Stomach smooth muscle (tissue), 2 donors: ENCODE measurements around the gene SOX12.

Experiments
- H3K27ac ChIP-seq: one replicate; pipeline ENCODE4 v1.7.0; 2013; ENCODE audit warnings: mild to moderate bottlenecking, low read length, inconsistent platforms
- H3K27me3 ChIP-seq, 2 donors: one replicate each; pipeline ENCODE4 v1.7.0; 2013; ENCODE audit warnings: low read length in 2 of 2; ENCODE audit not compliant: insufficient read depth in 2 of 2, control insufficient read depth in 1 of 2
- H3K36me3 ChIP-seq, 2 donors: one replicate each; pipeline ENCODE4 v1.7.0; 2013; ENCODE audit warnings: low read length in 2 of 2; ENCODE audit not compliant: control insufficient read depth in 2 of 2, insufficient read depth in 2 of 2
- H3K4me1 ChIP-seq: one replicate; pipeline ENCODE4 v1.7.0; 2013; ENCODE audit warnings: low read length; ENCODE audit not compliant: control insufficient read depth, insufficient read depth
- H3K4me3 ChIP-seq, 2 donors: one replicate each; pipeline ENCODE4 v1.7.0; 2013; ENCODE audit warnings: low read length in 2 of 2
- H3K9ac ChIP-seq, 2 donors: one replicate each; pipeline ENCODE4 v1.7.0; 2013; ENCODE audit warnings: low read length in 2 of 2, mild to moderate bottlenecking in 1 of 2
- H3K9me3 ChIP-seq, 2 donors: one replicate each; pipeline ENCODE4 v1.7.0; 2013; ENCODE audit warnings: low read length in 2 of 2; ENCODE audit not compliant: control insufficient read depth in 2 of 2
- donor health status: healthy.
- donor health status: Pancreatic carcinoma.

SOX12 gene

DNA sequence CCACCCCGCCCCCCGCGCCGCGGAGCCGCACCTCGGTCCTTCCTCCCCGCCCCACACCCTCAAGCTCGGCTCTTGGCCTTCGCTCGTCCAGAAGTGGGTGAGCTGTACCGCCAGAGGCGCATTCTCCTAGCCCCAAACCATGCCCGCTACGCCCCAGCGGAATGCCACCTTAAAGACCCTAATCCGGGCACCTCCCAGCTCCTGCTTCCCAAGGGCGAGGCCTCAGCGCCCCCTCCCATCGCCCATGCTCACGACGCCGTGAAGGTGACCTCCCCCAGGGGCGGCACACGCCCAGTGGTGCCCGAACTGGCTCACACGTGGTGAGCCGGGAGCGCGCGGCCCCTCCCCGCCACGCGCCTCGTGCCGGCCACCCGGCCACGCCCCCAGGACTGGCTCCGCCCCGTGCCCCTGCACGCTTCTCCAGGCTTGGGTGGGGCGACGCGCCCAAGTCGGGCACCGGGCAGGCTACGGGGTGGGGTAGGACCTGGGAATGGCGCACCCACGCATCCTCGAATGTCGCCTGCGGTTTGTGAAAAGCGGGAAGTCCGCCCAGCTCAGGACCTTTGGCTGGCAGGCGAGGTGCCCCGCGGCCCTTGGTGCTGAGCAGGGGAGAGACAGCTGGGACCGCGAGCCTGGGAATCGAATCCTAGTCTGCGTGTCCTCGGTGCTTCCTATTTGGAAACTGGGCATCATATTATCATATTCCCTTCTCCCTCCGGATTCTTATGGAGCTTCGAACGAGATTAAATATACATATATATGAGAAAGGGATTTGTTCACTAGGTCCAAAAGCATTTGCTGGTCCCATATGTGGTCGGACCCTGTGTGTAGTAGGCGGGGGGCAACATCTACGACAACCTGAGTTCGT is 941 bp upstream of the SOX12 start:
- peaks cover 23% of the 10 kb centered on the region for H3K4me1 ChIP-seq
- H3K27me3 ChIP-seq, result no peaks in the 10 kb centered on the region
- peak overlapping the region; percentile 88 for H3K27ac ChIP-seq
- peak overlapping the region; percentile 79 to 80 for H3K9ac ChIP-seq
- H3K4me3 ChIP-seq, result peak overlapping the region; percentile 85 to 97
- H3K36me3 ChIP-seq, result peaks cover 0 to 2% of the 10 kb centered on the region in 2 donors
- H3K9me3 ChIP-seq, result no peaks in the 10 kb centered on the region

DNA sequence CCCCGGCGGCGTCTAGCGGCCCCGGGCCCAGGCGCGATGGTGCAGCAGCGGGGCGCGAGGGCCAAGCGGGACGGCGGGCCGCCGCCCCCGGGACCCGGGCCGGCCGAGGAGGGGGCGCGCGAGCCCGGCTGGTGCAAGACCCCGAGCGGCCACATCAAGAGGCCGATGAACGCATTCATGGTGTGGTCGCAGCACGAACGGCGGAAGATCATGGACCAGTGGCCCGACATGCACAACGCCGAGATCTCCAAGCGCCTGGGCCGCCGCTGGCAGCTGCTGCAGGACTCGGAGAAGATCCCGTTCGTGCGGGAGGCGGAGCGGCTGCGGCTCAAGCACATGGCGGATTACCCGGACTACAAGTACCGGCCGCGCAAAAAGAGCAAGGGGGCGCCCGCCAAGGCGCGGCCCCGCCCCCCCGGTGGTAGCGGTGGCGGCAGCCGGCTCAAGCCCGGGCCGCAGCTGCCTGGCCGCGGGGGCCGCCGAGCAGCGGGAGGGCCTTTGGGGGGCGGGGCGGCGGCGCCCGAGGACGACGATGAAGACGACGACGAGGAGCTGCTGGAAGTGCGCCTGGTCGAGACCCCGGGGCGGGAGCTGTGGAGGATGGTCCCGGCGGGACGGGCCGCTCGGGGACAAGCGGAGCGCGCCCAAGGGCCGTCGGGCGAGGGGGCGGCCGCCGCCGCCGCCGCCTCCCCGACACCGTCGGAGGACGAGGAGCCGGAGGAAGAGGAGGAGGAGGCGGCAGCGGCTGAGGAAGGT is 715 bp downstream of the SOX12 start:
- no peaks in the 10 kb centered on the region for H3K27me3 ChIP-seq
- peak overlapping the region; percentile 37 to 51 for H3K9ac ChIP-seq
- H3K36me3 ChIP-seq, result no peaks in the 10 kb centered on the region
- H3K27ac ChIP-seq, result peak overlapping the region; percentile 81
- peak overlapping the region; percentile 69 to 85 for H3K4me3 ChIP-seq
- peaks cover 36% of the 10 kb centered on the region for H3K4me1 ChIP-seq
- H3K9me3 ChIP-seq, result no peaks in the 10 kb centered on the region

DNA sequence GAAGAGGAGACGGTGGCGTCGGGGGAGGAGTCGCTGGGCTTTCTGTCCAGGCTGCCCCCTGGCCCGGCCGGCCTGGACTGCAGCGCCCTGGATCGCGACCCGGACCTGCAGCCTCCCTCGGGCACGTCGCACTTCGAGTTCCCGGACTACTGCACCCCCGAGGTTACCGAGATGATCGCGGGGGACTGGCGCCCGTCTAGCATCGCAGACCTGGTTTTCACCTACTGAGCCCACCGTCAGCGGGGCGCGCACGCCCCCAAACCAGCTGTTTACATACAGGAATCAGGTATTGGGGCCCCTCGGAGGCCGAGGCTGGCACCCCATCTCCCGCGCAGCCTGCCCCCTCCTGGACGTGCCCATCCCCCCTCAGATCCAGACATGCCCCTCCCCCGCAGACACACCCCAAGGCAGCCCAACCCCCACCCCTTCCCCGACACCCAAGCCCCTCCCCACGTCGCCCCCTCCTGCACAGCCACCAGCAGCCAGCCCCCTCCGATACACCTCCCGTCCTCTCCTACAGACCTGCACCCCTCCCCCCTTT is 1.4 kb downstream of the SOX12 start:
- no peaks in the 10 kb centered on the region for H3K27me3 ChIP-seq
- no peaks in the 10 kb centered on the region for H3K9me3 ChIP-seq
- peak overlapping the region; percentile 81 for H3K27ac ChIP-seq
- peak overlapping the region; percentile 69 to 85 for H3K4me3 ChIP-seq
- H3K4me1 ChIP-seq, result peaks cover 36% of the 10 kb centered on the region
- H3K9ac ChIP-seq, result peak overlapping the region; percentile 37 to 51
- no peaks in the 10 kb centered on the region for H3K36me3 ChIP-seq

DNA sequence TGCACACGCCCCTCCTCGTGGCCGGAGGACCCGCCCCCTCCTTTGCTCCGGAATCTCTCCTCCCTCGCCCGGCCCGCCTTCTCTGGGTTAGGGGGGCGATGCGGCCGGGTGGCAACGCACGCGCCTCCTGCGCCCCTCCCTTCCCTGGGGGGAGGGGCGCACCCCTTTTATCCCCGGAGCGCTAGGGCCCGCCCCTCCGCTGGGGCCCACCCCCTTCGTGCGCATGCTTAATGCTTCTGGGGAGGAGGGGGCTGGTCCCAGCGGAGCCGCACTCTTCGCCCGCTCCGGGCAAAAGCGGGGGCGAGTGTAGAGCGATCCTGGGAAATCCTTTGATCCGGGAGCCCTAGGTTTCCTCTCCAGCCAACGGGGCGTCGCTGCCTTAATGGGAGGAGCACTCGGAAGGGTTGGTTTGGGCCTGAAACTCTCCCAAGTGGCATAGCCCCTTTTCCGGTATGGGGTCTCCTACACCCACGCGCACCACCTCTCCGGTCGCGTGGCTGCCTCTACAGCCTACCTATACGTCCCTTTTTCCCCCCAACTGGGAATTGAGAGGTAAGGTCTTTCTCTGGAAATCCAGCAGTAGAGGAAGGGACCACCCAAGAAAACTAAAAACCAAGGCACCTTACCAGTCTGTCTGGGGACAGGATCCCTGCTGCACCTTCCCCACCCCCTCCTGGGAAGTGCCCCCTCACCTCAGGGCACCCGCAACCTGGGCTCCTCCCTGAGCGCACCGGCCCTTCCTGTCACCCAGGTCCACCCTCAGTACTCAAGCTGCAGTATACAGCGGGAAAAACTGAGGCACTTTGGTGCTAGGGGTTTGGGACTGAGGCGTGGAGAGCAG is 2.1 kb downstream of the SOX12 start:
- Histone ChIP-seq H3K4me3 (peak overlapping the region; percentile 55 to 85), H3K9ac (peak overlapping the region; percentile 62 to 74), H3K36me3 (no peaks in the 10 kb centered on the region), H3K9me3 (no peaks in the 10 kb centered on the region), H3K27me3 (no peaks in the 10 kb centered on the region), H3K4me1 (peaks cover 36% of the 10 kb centered on the region), H3K27ac (peak overlapping the region; percentile 81)

DNA sequence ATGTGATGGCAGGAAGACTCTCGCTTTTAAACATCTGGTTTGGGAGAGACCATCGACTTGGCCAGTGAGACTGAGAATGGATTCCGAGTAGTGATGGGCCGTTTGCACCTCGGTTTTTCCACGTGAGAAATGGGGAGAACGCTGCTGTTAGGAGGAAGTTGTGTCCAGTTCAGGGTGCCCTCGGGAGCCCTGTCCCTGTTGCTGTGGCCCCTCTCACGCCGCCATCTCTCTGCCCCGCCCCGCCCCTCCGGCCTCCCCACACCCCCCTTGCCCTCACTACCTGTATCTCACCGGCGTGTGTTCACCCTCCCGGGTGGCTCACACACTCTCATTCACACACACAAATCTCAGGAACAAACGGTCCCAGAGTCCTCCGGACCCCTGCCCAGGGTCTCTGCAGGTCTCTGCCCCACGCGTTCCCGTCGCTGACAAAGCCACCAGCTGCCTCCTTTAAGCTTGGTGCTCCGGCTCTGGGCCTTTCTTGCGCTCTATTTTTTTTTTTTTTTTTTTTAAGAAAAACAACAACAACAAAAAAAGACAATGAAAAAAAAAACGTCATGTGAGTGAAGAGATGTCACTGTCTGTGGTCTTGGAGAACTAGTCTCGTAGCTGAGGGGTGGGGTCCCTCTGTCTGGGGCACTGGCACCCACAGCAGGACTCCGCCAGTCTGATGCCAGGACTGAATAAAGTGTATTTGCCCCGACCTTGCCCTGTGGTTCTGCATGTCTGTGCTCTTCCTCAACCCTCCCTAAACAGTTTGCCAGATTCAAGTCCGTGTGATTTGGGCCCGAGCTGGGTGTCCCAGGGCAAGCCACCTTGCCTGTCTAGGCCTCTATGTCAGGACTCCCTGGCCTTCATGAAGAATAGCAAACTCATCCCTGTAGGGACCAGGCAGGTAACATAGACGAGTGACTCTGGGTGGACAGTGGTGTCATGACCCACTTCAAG is 2.9 kb downstream of the SOX12 start:
- Histone ChIP-seq H3K36me3 (no peaks in the 10 kb centered on the region), H3K9ac (peak overlapping the region; percentile 62 to 74), H3K27me3 (no peaks in the 10 kb centered on the region), H3K4me3 (peak overlapping the region; percentile 55 to 85), H3K9me3 (no peaks in the 10 kb centered on the region), H3K27ac (peak overlapping the region; percentile 81), H3K4me1 (peaks cover 36% of the 10 kb centered on the region)

DNA sequence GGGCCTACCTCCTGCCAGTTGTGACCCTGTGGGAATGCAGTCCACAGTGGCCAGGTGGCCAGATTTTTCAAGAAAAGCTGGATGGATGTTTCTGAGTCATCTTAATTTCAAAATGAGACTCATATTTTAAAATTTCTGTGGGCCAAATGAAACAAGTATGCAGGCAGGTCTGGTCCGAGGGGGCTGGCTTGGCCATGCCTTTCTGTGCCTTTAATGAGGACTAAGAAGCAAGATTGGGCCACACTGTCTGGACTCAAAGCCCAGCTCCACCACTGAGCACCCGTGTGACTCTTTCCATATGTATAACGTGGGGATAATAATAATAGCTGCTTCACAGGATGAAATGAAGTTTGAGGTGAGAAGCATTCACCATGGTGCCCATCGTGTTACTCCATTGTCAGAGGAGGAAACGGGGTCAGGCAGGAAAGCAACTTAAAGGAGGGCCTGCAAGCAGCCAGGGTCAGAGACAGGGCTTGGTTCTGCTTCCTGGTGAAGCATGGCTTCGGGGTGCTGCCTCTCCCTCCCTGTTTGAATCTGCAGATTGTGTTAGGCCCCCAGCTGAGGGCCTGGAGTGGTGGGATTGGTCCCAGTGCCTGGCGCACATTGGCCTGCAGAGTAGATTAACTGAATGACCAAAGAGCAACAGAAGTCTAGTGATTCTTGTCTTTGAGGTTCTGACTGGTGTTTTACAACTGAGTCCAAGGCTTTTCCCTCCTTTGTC is 3.8 kb downstream of the SOX12 start:
- Histone ChIP-seq H3K4me1 (peaks cover 36% of the 10 kb centered on the region), H3K9me3 (no peaks in the 10 kb centered on the region), H3K36me3 (peaks cover 5% of the 10 kb centered on the region in 2 donors), H3K27me3 (no peaks in the 10 kb centered on the region), H3K9ac (no peak overlapping the region), H3K27ac (peak overlapping the region; percentile 24), H3K4me3 (no peak overlapping the region)

DNA sequence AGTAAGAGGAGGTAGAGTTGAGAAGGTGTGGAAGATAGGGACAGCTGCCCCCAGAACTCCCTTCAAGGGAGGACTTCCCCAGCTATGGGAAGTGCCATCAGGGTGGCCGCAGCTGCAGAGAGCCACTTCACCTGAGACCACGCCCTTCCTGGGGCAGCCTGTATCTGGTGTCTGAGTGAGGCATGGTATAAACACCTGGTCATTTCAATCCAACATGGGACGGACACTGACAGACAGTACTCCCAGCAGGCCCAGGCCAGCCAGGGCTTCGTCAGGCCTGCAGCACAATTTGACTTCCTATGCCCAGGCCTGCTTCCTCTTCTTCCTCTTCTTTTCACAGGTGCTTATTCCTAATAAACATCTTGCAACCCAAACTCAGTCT is 4.5 kb downstream of the SOX12 start:
- H3K36me3 ChIP-seq, result peaks cover 5 to 8% of the 10 kb centered on the region in 2 donors
- H3K9ac ChIP-seq, result no peak overlapping the region
- no peaks in the 10 kb centered on the region for H3K9me3 ChIP-seq
- peak overlapping the region; percentile 24 for H3K27ac ChIP-seq
- H3K4me3 ChIP-seq, result no peak overlapping the region
- peaks cover 36% of the 10 kb centered on the region for H3K4me1 ChIP-seq
- no peaks in the 10 kb centered on the region for H3K27me3 ChIP-seq

DNA sequence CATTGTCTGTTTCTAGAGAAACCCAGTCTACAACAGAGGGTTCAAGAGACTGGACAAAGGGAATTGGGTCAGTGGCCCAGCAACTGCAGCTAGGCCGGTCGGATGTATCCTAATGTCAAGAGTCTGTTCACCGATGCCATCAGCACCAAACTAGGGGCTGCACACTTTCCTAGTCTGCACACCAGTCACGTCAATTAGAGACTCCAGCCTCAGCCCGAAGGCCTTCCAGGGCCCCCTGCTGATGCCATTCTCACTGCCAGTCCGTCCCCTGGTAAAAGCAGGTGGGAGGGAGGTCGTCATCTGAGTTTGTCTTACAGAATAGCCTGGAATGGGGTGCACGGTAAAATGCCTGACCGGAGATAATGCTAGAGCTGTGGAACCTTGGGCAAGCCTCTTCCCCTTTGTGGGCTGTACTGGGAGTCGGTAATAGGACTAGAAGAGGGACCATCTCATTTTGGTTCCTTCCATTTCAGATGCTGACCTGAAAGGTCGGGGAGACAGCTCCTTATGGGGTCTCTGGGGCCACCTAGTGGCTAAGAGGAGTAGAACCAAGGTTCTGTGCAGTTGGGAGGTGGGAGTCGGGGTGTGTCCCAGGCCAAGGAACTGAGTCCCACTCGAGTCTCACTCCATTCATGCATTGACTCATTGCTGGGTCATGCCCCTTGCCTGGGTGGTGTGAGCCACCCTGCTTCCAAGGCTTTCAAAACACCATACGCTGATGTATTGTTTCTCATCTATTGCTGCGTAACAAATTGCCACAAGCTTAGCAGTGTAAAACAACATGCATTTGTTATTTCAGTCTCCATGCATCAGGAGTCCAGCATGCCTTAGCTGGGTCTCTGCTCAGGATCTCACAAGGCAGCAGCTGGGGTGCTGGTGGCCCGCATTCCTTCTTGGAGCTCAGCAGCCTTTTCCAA is 5.1 kb downstream of the SOX12 start:
- H3K4me3 ChIP-seq, result peak overlapping the region in 1 of 2 donors; percentile 15
- no peak overlapping the region for H3K9ac ChIP-seq
- no peaks in the 10 kb centered on the region for H3K27me3 ChIP-seq
- H3K36me3 ChIP-seq, result peaks cover 5 to 8% of the 10 kb centered on the region in 2 donors
- H3K27ac ChIP-seq, result no peak overlapping the region
- H3K4me1 ChIP-seq, result peaks cover 36% of the 10 kb centered on the region
- no peaks in the 10 kb centered on the region for H3K9me3 ChIP-seq
